ENCODE results near the gene CARF. TPM values are rescaled to one million over a fixed set of nuclear protein-coding genes. Genes with fewer than 3 reads are reported as not detected.
A peak's percentile ranks its signal among the peaks of the same experiment; 100 is the strongest.

The CARF gene
- total and polyA plus RNA-seq, 2 of the 13 experiments (the other 11 are each of a cell fraction or from before 2014, with no cell fraction given), result 3.0 to 5.4 TPM

- no peak; the same call in 1 of the 2 replicates for TF ChIP-seq E2F5 (CRISPR knock-in tag; conservative IDR thresholded peaks at IDR 0.05)
- TF ChIP-seq ZNF33A (CRISPR knock-in tag; IDR thresholded peaks at IDR 0.05; ENCODE audit: borderline replicate concordance), result no peak
- no peak for TF ChIP-seq RBAK (CRISPR knock-in tag; IDR thresholded peaks at IDR 0.05)
- 0 out of 2 replicates have a peak, but pooled peaks have one; percentile 53 for TF ChIP-seq TIGD3 (CRISPR knock-in tag; IDR thresholded peaks at IDR 0.05; ENCODE audit: borderline replicate concordance)
- TF ChIP-seq CBX2 (IDR thresholded peaks at IDR 0.05; ENCODE audit: low read depth, low read length), result no peak
- no peak for TF ChIP-seq CBX2 (CRISPR knock-in tag; IDR thresholded peaks at IDR 0.05; ENCODE audit: low read depth)
- no peak for TF ChIP-seq NFIB (CRISPR knock-in tag; IDR thresholded peaks at IDR 0.05; ENCODE audit: borderline replicate concordance)
- peak; percentile 97; the same call in 1 of the 2 replicates for TF ChIP-seq ZNF607 (CRISPR knock-in tag; IDR thresholded peaks at IDR 0.05; ENCODE audit: borderline replicate concordance)
- no peak for TF ChIP-seq ZNF468 (CRISPR knock-in tag; IDR thresholded peaks at IDR 0.05)
- TF ChIP-seq NFIC (IDR thresholded peaks at IDR 0.05; ENCODE audit: low read length), result no peak
- TF ChIP-seq ZNF841 (CRISPR knock-in tag; IDR thresholded peaks at IDR 0.05; ENCODE audit: borderline replicate concordance), result no peak
- TF ChIP-seq TRIM24 (CRISPR knock-in tag; IDR thresholded peaks at IDR 0.05), result no peak
- no peak for TF ChIP-seq CERS6 (CRISPR knock-in tag; IDR thresholded peaks at IDR 0.05)
- peak; percentile 91 for TF ChIP-seq DRAP1 (CRISPR knock-in tag; IDR thresholded peaks at IDR 0.05)
- TF ChIP-seq HDAC2 (CRISPR knock-in tag; IDR thresholded peaks at IDR 0.05), result peak; percentile 94
- no peak for TF ChIP-seq AGO1 (IDR thresholded peaks at IDR 0.05; ENCODE audit: low read depth, low read length, poor library complexity, severe bottlenecking)
- no peak for TF ChIP-seq AKNA (CRISPR knock-in tag; IDR thresholded peaks at IDR 0.05; ENCODE audit: borderline replicate concordance)
- no peak for TF ChIP-seq DNMT1 (CRISPR knock-in tag; IDR thresholded peaks at IDR 0.05)
- TF ChIP-seq NR2C2 (CRISPR knock-in tag; IDR thresholded peaks at IDR 0.05; ENCODE audit: borderline replicate concordance), result 0 out of 2 replicates have a peak, but pooled peaks have one; percentile 12
- TF ChIP-seq ZNF83 (CRISPR knock-in tag; IDR thresholded peaks at IDR 0.05; ENCODE audit: borderline replicate concordance), result no peak; the same call in 1 of the 2 replicates
Measured at GRCh38 chr2:203014456-203015199, 102.6 kb downstream of the CARF start, which contains the start of gene NBEAL1 (continued).

Measured in HepG2 (cell line).